ENCODE results near the gene AUNIP. TPM values are rescaled to one million over a fixed set of nuclear protein-coding genes. Genes with fewer than 3 reads are reported as not detected.

AUNIP gene
- total RNA-seq, 4 donors from 2014 or later: not detected

GRCh38 chr1:25888426-25888987 lies 29.2 kb upstream of the AUNIP start:
- no peak for DNase-seq (ENCODE audit: low spot score)

GRCh38 chr1:25885602-25886001 lies 26.3 kb upstream of the AUNIP start:
- DNase-seq (ENCODE audit: low spot score) (no peak), ATAC-seq (ENCODE audit: low FRiP score) (no peak)

More at GRCh38 chr1:25888426-25888987, 29.2 kb upstream of the AUNIP start:
- no peak for ATAC-seq (ENCODE audit: low FRiP score)
- TF ChIP-seq CTCF (IDR thresholded peaks at IDR 0.05): no peak

GRCh38 chr1:25881266-25881665 lies 22.0 kb upstream of the AUNIP start:
- no peak for TF ChIP-seq CTCF (IDR thresholded peaks at IDR 0.05)
- DNase-seq (ENCODE audit: low spot score) (no peak), ATAC-seq (ENCODE audit: low FRiP score) (no peak)

More at GRCh38 chr1:25885602-25886001, 26.3 kb upstream of the AUNIP start:
- no peak for TF ChIP-seq CTCF (IDR thresholded peaks at IDR 0.05)

GRCh38 chr1:25880518-25880917 lies 21.3 kb upstream of the AUNIP start:
- ATAC-seq (ENCODE audit: low FRiP score) (no peak), DNase-seq (ENCODE audit: low spot score) (no peak)
- no peak for TF ChIP-seq CTCF (IDR thresholded peaks at IDR 0.05)

GRCh38 chr1:25879675-25880074 lies 20.4 kb upstream of the AUNIP start:
- DNase-seq (ENCODE audit: low spot score): no peak
- no peak for TF ChIP-seq CTCF (IDR thresholded peaks at IDR 0.05)
- no peak for ATAC-seq (ENCODE audit: low FRiP score)

GRCh38 chr1:25878690-25879089 lies 19.4 kb upstream of the AUNIP start:
- DNase-seq (ENCODE audit: low spot score): no peak
- TF ChIP-seq CTCF (IDR thresholded peaks at IDR 0.05): no peak
- ATAC-seq (ENCODE audit: low FRiP score): no peak

GRCh38 chr1:25877155-25877554 lies 17.9 kb upstream of the AUNIP start:
- no peak for DNase-seq (ENCODE audit: low spot score)
- TF ChIP-seq CTCF (IDR thresholded peaks at IDR 0.05): no peak

More at GRCh38 chr1:25877155-25877554, 17.9 kb upstream of the AUNIP start:
- no peak for ATAC-seq (ENCODE audit: low FRiP score)
